Stimulated activated CD8-positive, alpha-beta memory T cell treated with anti-CD3 and anti-CD28 coated beads, Interleukin-15, amount 100 ng/mL, for 48 hours (primary cell): Measurements from ENCODE around the gene TTLL12.
"Not testable (repeated sequence)": the region's sequence is repeated elsewhere in the genome, so short reads cannot be mapped to it uniquely, and the experiment has no call there.

Source experiments
- DNase-seq, 2 donors: peaks; one replicate each; pipeline ENCODE4 v3.0.0-alpha.2; 2020; ENCODE audit warnings: low read depth in 2 of 2

Gene TTLL12

GRCh38 chr22:43154887-43155536, 31.9 kb downstream of the TTLL12 start:
- DNase-seq, result no peak

GRCh38 chr22:43153899-43154298, 33.0 kb downstream of the TTLL12 start:
- no peak for DNase-seq

- peak; percentile 40 for DNase-seq
These were observed 34.4 kb downstream of the TTLL12 start for GRCh38 chr22:43152357-43153071.

- no peak for DNase-seq
These were observed 35.0 kb downstream of the TTLL12 start for GRCh38 chr22:43152003-43152356.

- DNase-seq, result peak; percentile 42 to 52
These were observed 35.5 kb downstream of the TTLL12 start, which contains the start of gene TSPO for GRCh38 chr22:43151251-43152002. TSS of gene TSPO (plus strand) at chr22:43151559. CDS start at chr22:43159239, 7,680 bp downstream.

GRCh38 chr22:43150731-43151206, 36.2 kb downstream of the TTLL12 start:
- DNase-seq, result no peak

GRCh38 chr22:43148581-43148980, 38.4 kb downstream of the TTLL12 start:
- no peak for DNase-seq

GRCh38 chr22:43147821-43148220, 39.1 kb downstream of the TTLL12 start:
- no peak for DNase-seq

- not testable (repeated sequence) for DNase-seq
These were observed 40.6 kb downstream of the TTLL12 start for GRCh38 chr22:43146332-43146731.

- not testable (repeated sequence) for DNase-seq
These were observed 41.6 kb downstream of the TTLL12 start for GRCh38 chr22:43145371-43145770.

GRCh38 chr22:43144949-43145348, 42.0 kb downstream of the TTLL12 start:
- no peak for DNase-seq

- DNase-seq, result peak; percentile 76 to 78
These were observed 43.9 kb downstream of the TTLL12 start, which contains the start of gene MCAT for GRCh38 chr22:43142880-43143562. TSS of gene MCAT (minus strand) at chr22:43143398. CDS start at chr22:43143348, 50 bp downstream.

GRCh38 chr22:43136801-43137200, 50.1 kb downstream of the TTLL12 start:
- no peak for DNase-seq

GRCh38 chr22:43136255-43136654, 50.7 kb downstream of the TTLL12 start:
- peak in 1 of 2 donors; percentile 11 for DNase-seq

- no peak for DNase-seq
These were observed 51.4 kb downstream of the TTLL12 start for GRCh38 chr22:43135565-43135964.

GRCh38 chr22:43134553-43134952, 52.4 kb downstream of the TTLL12 start:
- no peak for DNase-seq

- no peak for DNase-seq
These were observed 53.5 kb downstream of the TTLL12 start for GRCh38 chr22:43133401-43133800.

- DNase-seq, result no peak
These were observed 55.0 kb downstream of the TTLL12 start for GRCh38 chr22:43131773-43132501.

GRCh38 chr22:43129426-43130425, 57.2 kb downstream of the TTLL12 start:
- DNase-seq, result no peak

GRCh38 chr22:43128928-43129424, 58.0 kb downstream of the TTLL12 start:
- no peak for DNase-seq
